Adrenal gland (tissue), 12 donors: ENCODE results near the gene RIPOR3. TPM values are rescaled to one million over a fixed set of nuclear protein-coding genes. Genes with fewer than 3 reads are reported as not detected.
"Not testable (repeated sequence)": the region's sequence is repeated elsewhere in the genome, so short reads cannot be mapped to it uniquely, and the experiment has no call there.

Experiments
- DNase-seq, 7 donors: peaks; one replicate each; pipeline ENCODE4 v3.0.0-alpha.2; 2019 to 2020
- H3K27ac ChIP-seq, 5 donors: fragments of 200-600 bp; sonication (generic) in 4 of 5; 1 replicate in 3 of 5; 2 replicates in 2 of 5; pipeline versions ENCODE4 v1.5.1 to v1.8.0; 2016 to 2020; ENCODE audit warnings: mild to moderate bottlenecking in 1 of 5
- H3K27me3 ChIP-seq: fragments of 200-600 bp; 2 replicates; pipeline ENCODE4 v1.8.0; 2021
- H3K36me3 ChIP-seq, 2 donors: fragments of 200-600 bp; replicated peaks in 1 of 2; 1 replicate in 1 of 2; 2 replicates in 1 of 2; pipeline versions ENCODE4 v1.5.1 to v1.8.0; 2018 to 2022
- H3K4me1 ChIP-seq, 2 donors: fragments of 200-600 bp; replicated peaks in 1 of 2; 1 replicate in 1 of 2; 2 replicates in 1 of 2; pipeline versions ENCODE4 v1.5.1 to v1.8.0; 2018 to 2021
- H3K4me3 ChIP-seq, 4 donors: fragments of 200-600 bp; sonication (generic) in 3 of 4; one replicate each; pipeline ENCODE4 v1.5.1; 2016 to 2018
- H3K9me3 ChIP-seq, 3 donors: fragments of 200-600 bp; sonication (generic) in 1 of 3; replicated peaks in 1 of 3; 1 replicate in 2 of 3; 2 replicates in 1 of 3; pipeline versions ENCODE4 v1.5.1 to v1.8.0; 2016 to 2021
- CTCF ChIP-seq, 6 experiments: fragments of 450-650 bp in 4 of 6; fragments of 200-600 bp in 2 of 6; sonication (generic) in 1 of 6; IDR thresholded peaks; 1 replicate in 5 of 6; 2 replicates in 1 of 6; pipeline versions ENCODE4 v1.5.1 to v1.8.0; 2016 to 2021; ENCODE audit warnings: antibody characterized with exemption in 6 of 6, mild to moderate bottlenecking in 2 of 6, moderate library complexity in 1 of 6
- POLR2A ChIP-seq, 2 donors: fragments of 450-650 bp; IDR thresholded peaks; one replicate each; pipeline ENCODE4 v1.6.1; 2017; ENCODE audit warnings: antibody characterized with exemption in 2 of 2, mild to moderate bottlenecking in 2 of 2, moderate library complexity in 1 of 2
- WGBS, 4 donors: extraction: QIAGEN DNeasy Blood & Tissue Kit in 2 of 4; methylation state at CpG; one replicate each; pipeline versions ENCODE4 v1.1.5 to v1.1.7; 2013 to 2017; 5-methylcytosine and 5-hydroxymethylcytosine counted together
- intact Hi-C, 2 donors: fragments of 100-400 bp; cut with DNase I; formaldehyde crosslinking; loops; one replicate each; pipeline versions ENCODE4 v1.14.1 to v1.15.0; 2022 to 2023
- polyA plus RNA-seq, 3 donors: library from polyadenylated mRNA; stranded (reverse); fragments of 200-250 nt in 2 of 3; fragments of 350-450 nt in 1 of 3; fragmentation: Illumina TruSeq in 1 of 3; extraction: RNeasy Lipid Tissue Mini Kit (QIAGEN cat#74804) in 1 of 3; gene quantifications; one replicate each; pipeline ENCODE4 v1.2.3, GENCODE V29; 2013 to 2014
- total RNA-seq, 9 donors: library from RNA; depleted of rRNA in 4 of 9; stranded (reverse); fragments of >200 nt in 4 of 9; fragments of 120-200 nt in 1 of 9; fragmentation: NEBNext Ultra II Directional in 1 of 9; extraction: Animal tissue kit (Norgen Biotek cat#: 25700) in 1 of 9; gene quantifications; one replicate each; pipeline versions ENCODE4 v1.1.0 to v1.2.4, GENCODE V29; 2013 to 2023
- donor health status: healthy with polysubstance abuse.
- donor health status: Bipolar disorder and iron deficiency.
- donor health status: DM: yes; HTN: yes; CAD: no.
- donor health status: DM: no; HTN: no; CAD: no.
- donor health status: DM: no; HTN: no; CAD: no.
- donor health status: DM: yes; HTN: yes; CAD: no.

Gene RIPOR3
- total and polyA plus RNA-seq, 12 donors, result 3.4 to 135 (median 23.7) TPM

GRCh38 chr20:50602432-50603088, 88.8 kb downstream of the RIPOR3 start:
- TF ChIP-seq CTCF (IDR thresholded peaks at IDR 0.05) (no peak), POLR2A (IDR thresholded peaks at IDR 0.05) (no peak)
- no peaks in the 10 kb centered on the region for H3K4me1 ChIP-seq
- 91 to 94% (median 92%) methylated on average over 9 to 15 of the region's 15 CpGs for WGBS, 4 donors

GRCh38 chr20:50601511-50602431, 89.6 kb downstream of the RIPOR3 start:
- H3K4me3 ChIP-seq, result no peak overlapping the region
- H3K27ac ChIP-seq, result no peak overlapping the region
- no peaks in the 10 kb centered on the region for H3K27me3 ChIP-seq
- intact Hi-C loops, result no loop called here
- WGBS, 4 donors, result 77 to 92% (median 87%) methylated on average over 11 to 33 of the region's 33 CpGs
- no peaks in the 10 kb centered on the region for H3K4me1 ChIP-seq
- H3K9me3 ChIP-seq, result no peaks in the 10 kb centered on the region
- no peak for DNase-seq
- H3K36me3 ChIP-seq, result no peaks in the 10 kb centered on the region
- no peak for TF ChIP-seq CTCF (IDR thresholded peaks at IDR 0.05)
- TF ChIP-seq POLR2A (IDR thresholded peaks at IDR 0.05), result no peak

More at GRCh38 chr20:50602432-50603088, 88.8 kb downstream of the RIPOR3 start:
- Histone ChIP-seq H3K27ac (no peak overlapping the region), H3K36me3 (no peaks in the 10 kb centered on the region), H3K27me3 (no peaks in the 10 kb centered on the region), H3K9me3 (no peaks in the 10 kb centered on the region), H3K4me3 (no peak overlapping the region)
- intact Hi-C loops, result no loop called here
- DNase-seq, result no peak

GRCh38 chr20:50600281-50600895, 91.0 kb downstream of the RIPOR3 start:
- no peak for DNase-seq
- peaks cover 0 to 14% of the 10 kb centered on the region in 2 donors for H3K4me1 ChIP-seq
- H3K9me3 ChIP-seq, result no peaks in the 10 kb centered on the region
- WGBS, 4 donors, result 74 to 83% (median 79%) methylated on average over 12 of the region's 12 CpGs
- no peaks in the 10 kb centered on the region for H3K27me3 ChIP-seq
- TF ChIP-seq POLR2A (IDR thresholded peaks at IDR 0.05) (no peak), CTCF (IDR thresholded peaks at IDR 0.05) (no peak)
- no peak overlapping the region for H3K27ac ChIP-seq
- intact Hi-C loops, result no loop called here
- H3K36me3 ChIP-seq, result no peaks in the 10 kb centered on the region
- no peak overlapping the region for H3K4me3 ChIP-seq

GRCh38 chr20:50598768-50599167, 92.6 kb downstream of the RIPOR3 start:
- not testable (repeated sequence) for H3K36me3 ChIP-seq, H3K27me3 ChIP-seq, DNase-seq, H3K27ac ChIP-seq, H3K4me3 ChIP-seq, H3K9me3 ChIP-seq
- intact Hi-C loops, result loop anchor here in 1 of 2 donors (10.0 kb wide), 1 partner anchor 146 kb away; no protein-coding TSS in a partner anchor
- peaks cover 9 to 18% of the 10 kb centered on the region in 2 donors for H3K4me1 ChIP-seq
- 96 to 98% (median 96%) methylated on average over 5 of the region's 5 CpGs for WGBS, 4 donors
